WTC11 (cell line): ENCODE measurements around the gene HOXD13. TPM values are rescaled to one million over a fixed set of nuclear protein-coding genes. Genes with fewer than 3 reads are reported as not detected.

Source experiments
- ATAC-seq: fragments of 200-7000 bp; cut with Tn5 transposase; 2 replicates; pipeline ENCODE4 v1.10.0; 2021; ENCODE audit warnings: mild to moderate bottlenecking, moderate library complexity
- CTCF ChIA-PET: fragments of 300-600 bp; sonication (Branson Sonifier 250); formaldehyde crosslinking; loops from one replicate; lab custom pipeline; 2021; ENCODE audit warnings: antibody characterized with exemption; lab: Charles Lee
- POLR2A ChIA-PET: fragments of 350-600 bp; sonication (Branson Sonifier 250); formaldehyde crosslinking; loops from one replicate; lab custom pipeline; 2021; ENCODE audit warnings: antibody characterized with exemption; lab: Charles Lee
- DNase-seq: peaks from one replicate; pipeline ENCODE4 v3.0.0; 2021; ENCODE audit warnings: low spot score
- H3K27ac Mint-ChIP-seq: 2 replicates; pipeline ENCODE4 v1.8.0; 2021; ENCODE audit warnings: mixed read lengths
- H3K27me3 Mint-ChIP-seq: 2 replicates; pipeline ENCODE4 v1.8.0; 2021; ENCODE audit warnings: low read depth, mild to moderate bottlenecking, moderate library complexity, mixed read lengths
- H3K36me3 Mint-ChIP-seq: 2 replicates; pipeline ENCODE4 v1.8.0; 2021; ENCODE audit warnings: mixed read lengths
- H3K4me1 Mint-ChIP-seq: 2 replicates; pipeline ENCODE4 v1.8.0; 2022; ENCODE audit warnings: mixed read lengths
- H3K4me3 Mint-ChIP-seq: 2 replicates; pipeline ENCODE4 v1.8.0; 2021; ENCODE audit warnings: mild to moderate bottlenecking, moderate library complexity, mixed read lengths
- H3K9me3 Mint-ChIP-seq: 2 replicates; pipeline ENCODE4 v1.8.0; 2021; ENCODE audit warnings: mixed read lengths
- ATF1 ChIP-seq: sonication (generic); formaldehyde crosslinking; IDR thresholded peaks from 2 replicates; pipeline ENCODE4 v1.8.1; 2023; ENCODE audit warnings: mild to moderate bottlenecking, moderate library complexity, missing genetic modification reagents
- ESRRA ChIP-seq: sonication (generic); formaldehyde crosslinking; IDR thresholded peaks from 2 replicates; pipeline ENCODE4 v1.8.1; 2022; ENCODE audit warnings: mild to moderate bottlenecking, missing genetic modification reagents, borderline replicate concordance
- ETV6 ChIP-seq: sonication (generic); formaldehyde crosslinking; IDR thresholded peaks from 2 replicates; pipeline ENCODE4 v1.8.1; 2022; ENCODE audit warnings: mild to moderate bottlenecking, missing genetic modification reagents
- FOXJ3 ChIP-seq: sonication (generic); formaldehyde crosslinking; IDR thresholded peaks from 2 replicates; pipeline ENCODE4 v1.9.0; 2021; ENCODE audit warnings: missing genetic modification reagents, mild to moderate bottlenecking, borderline replicate concordance
- GABPB1 ChIP-seq: sonication (generic); formaldehyde crosslinking; IDR thresholded peaks from 2 replicates; pipeline ENCODE4 v1.8.1; 2023; ENCODE audit warnings: mild to moderate bottlenecking, missing genetic modification reagents
- GRHL2 ChIP-seq: fragments of 250-450 bp; sonication (Bioruptor Pico); IDR thresholded peaks from 2 replicates; pipeline ENCODE4 v1.8.0; 2022; ENCODE audit warnings: mild to moderate bottlenecking, moderate library complexity; ENCODE audit not compliant: insufficient replicate concordance, severe bottlenecking
- HMGA2 ChIP-seq: fragments of 250-450 bp; sonication (Bioruptor Pico); IDR thresholded peaks from 2 replicates; pipeline ENCODE4 v1.4.0; 2021; ENCODE audit warnings: mild to moderate bottlenecking, moderate library complexity
- IRF2 ChIP-seq: sonication (generic); formaldehyde crosslinking; IDR thresholded peaks from 2 replicates; pipeline ENCODE4 v1.8.0; 2022; ENCODE audit warnings: low read depth, missing genetic modification reagents, borderline replicate concordance
- NFATC4 ChIP-seq: fragments of 250-450 bp; sonication (Bioruptor Pico); IDR thresholded peaks from 2 replicates; pipeline ENCODE4 v1.9.0; 2021; ENCODE audit warnings: mild to moderate bottlenecking
- NR2C2 ChIP-seq: sonication (generic); formaldehyde crosslinking; IDR thresholded peaks from 2 replicates; pipeline ENCODE4 v1.8.0; 2022; ENCODE audit warnings: mild to moderate bottlenecking, missing genetic modification reagents
- RELA ChIP-seq: sonication (generic); formaldehyde crosslinking; IDR thresholded peaks from 2 replicates; pipeline ENCODE4 v1.8.1; 2022; ENCODE audit warnings: missing genetic modification reagents, mild to moderate bottlenecking, borderline replicate concordance
- SMAD4 ChIP-seq: sonication (generic); formaldehyde crosslinking; IDR thresholded peaks from 2 replicates; pipeline ENCODE4 v1.8.0; 2022; ENCODE audit warnings: mild to moderate bottlenecking, missing genetic modification reagents
- TCF7 ChIP-seq: sonication (generic); formaldehyde crosslinking; IDR thresholded peaks from 2 replicates; pipeline ENCODE4 v1.8.0; 2022; ENCODE audit warnings: mild to moderate bottlenecking, low read depth, missing genetic modification reagents, moderate library complexity
- ZNF219 ChIP-seq: sonication (generic); formaldehyde crosslinking; IDR thresholded peaks from 2 replicates; pipeline ENCODE4 v1.8.0; 2023; ENCODE audit warnings: missing genetic modification reagents, mild to moderate bottlenecking, borderline replicate concordance
- ZNF423 ChIP-seq: fragments of 250-450 bp; sonication (Bioruptor Pico); IDR thresholded peaks from 2 replicates; pipeline ENCODE4 v2.1.2; 2022; ENCODE audit warnings: mild to moderate bottlenecking, moderate library complexity
- ZNF671 ChIP-seq: fragments of 250-450 bp; sonication (Bioruptor Pico); IDR thresholded peaks from 2 replicates; pipeline ENCODE4 v1.8.0; 2021; ENCODE audit warnings: mild to moderate bottlenecking
- total RNA-seq: library from RNA; stranded (reverse); gene quantifications from 3 replicates; pipeline ENCODE4 v1.2.3, GENCODE V29; 2021
- TF ChIP-seq, protein P1 (sequence below): fragments of 250-450 bp; sonication (Bioruptor Pico); IDR thresholded peaks from 2 replicates; pipeline ENCODE4 v1.9.0; 2021; ENCODE audit warnings: moderate library complexity, mild to moderate bottlenecking, inconsistent platforms, borderline replicate concordance
- TF ChIP-seq, protein P2 (sequence below): sonication (generic); formaldehyde crosslinking; IDR thresholded peaks from 2 replicates; pipeline ENCODE4 v1.8.1; 2022; ENCODE audit warnings: missing genetic modification reagents, borderline replicate concordance
- TF ChIP-seq, protein P3 (sequence below): fragments of 250-450 bp; sonication (Bioruptor Pico); IDR thresholded peaks from 2 replicates; pipeline ENCODE4 v1.9.0; 2021; ENCODE audit warnings: mild to moderate bottlenecking
- TF ChIP-seq, protein P4 (sequence below): sonication (generic); formaldehyde crosslinking; IDR thresholded peaks from 2 replicates; pipeline ENCODE4 v1.8.1; 2022; ENCODE audit warnings: mild to moderate bottlenecking, missing genetic modification reagents, moderate library complexity, borderline replicate concordance
- TF ChIP-seq, protein P5 (sequence below): fragments of 250-450 bp; sonication (Bioruptor Pico); IDR thresholded peaks from 2 replicates; pipeline ENCODE4 v2.1.2; 2022; ENCODE audit warnings: mild to moderate bottlenecking, moderate library complexity

The HOXD13 gene
- total RNA-seq, 1 experiment from 2014 or later, result not detected

DNA sequence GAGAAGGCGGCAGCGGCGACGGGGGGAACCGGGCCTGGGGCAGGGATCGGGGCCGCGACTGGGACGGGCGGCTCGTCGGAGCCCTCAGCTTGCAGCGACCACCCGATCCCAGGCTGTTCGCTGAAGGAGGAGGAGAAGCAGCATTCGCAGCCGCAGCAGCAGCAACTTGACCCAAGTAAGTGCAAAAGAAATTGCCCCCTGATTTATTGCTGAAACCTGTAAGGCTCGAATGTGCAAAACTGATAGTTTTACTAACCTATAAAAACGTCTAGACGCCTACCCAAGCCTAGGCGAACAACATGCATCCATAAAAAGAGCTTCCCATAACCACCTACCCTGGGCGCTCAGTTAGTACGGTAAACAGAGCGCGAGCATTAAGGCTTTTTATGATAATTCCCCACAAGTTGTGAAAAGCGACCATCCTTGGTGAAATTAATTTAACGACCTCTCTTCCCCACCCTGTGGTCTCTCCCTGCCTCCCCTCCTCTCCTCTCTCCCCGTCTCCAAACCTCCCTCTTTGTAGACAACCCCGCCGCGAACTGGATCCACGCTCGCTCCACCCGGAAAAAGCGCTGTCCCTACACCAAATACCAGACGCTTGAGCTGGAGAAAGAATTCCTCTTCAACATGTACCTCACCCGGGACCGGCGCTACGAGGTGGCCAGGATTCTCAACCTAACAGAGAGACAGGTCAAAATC lies 31.0 kb downstream of the HOXD13 start (continued):
- no peak for TF ChIP-seq RELA (CRISPR knock-in tag)
- no peak for TF ChIP-seq IRF2 (CRISPR knock-in tag)
- TF ChIP-seq, protein P1, sequence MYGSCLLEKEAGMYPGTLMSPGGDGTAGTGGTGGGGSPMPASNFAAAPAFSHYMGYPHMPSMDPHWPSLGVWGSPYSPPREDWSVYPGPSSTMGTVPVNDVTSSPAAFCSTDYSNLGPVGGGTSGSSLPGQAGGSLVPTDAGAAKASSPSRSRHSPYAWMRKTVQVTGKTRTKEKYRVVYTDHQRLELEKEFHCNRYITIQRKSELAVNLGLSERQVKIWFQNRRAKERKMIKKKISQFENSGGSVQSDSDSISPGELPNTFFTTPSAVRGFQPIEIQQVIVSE (CRISPR knock-in tag), result no peak
- no peak for TF ChIP-seq GRHL2 (CRISPR knock-in tag)
- no peak for TF ChIP-seq ATF1 (CRISPR knock-in tag)
- TF ChIP-seq, protein P2, sequence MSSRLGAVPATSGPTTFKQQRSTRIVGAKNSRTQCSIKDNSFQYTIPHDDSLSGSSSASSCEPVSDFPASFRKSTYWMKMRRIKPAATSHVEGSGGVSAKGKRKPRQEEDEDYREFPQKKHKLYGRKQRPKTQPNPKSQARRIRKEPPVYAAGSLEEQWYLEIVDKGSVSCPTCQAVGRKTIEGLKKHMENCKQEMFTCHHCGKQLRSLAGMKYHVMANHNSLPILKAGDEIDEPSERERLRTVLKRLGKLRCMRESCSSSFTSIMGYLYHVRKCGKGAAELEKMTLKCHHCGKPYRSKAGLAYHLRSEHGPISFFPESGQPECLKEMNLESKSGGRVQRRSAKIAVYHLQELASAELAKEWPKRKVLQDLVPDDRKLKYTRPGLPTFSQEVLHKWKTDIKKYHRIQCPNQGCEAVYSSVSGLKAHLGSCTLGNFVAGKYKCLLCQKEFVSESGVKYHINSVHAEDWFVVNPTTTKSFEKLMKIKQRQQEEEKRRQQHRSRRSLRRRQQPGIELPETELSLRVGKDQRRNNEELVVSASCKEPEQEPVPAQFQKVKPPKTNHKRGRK (CRISPR knock-in tag), result no peak
- no peak for TF ChIP-seq ZNF219
- TF ChIP-seq GABPB1 (CRISPR knock-in tag), result no peak

DNA sequence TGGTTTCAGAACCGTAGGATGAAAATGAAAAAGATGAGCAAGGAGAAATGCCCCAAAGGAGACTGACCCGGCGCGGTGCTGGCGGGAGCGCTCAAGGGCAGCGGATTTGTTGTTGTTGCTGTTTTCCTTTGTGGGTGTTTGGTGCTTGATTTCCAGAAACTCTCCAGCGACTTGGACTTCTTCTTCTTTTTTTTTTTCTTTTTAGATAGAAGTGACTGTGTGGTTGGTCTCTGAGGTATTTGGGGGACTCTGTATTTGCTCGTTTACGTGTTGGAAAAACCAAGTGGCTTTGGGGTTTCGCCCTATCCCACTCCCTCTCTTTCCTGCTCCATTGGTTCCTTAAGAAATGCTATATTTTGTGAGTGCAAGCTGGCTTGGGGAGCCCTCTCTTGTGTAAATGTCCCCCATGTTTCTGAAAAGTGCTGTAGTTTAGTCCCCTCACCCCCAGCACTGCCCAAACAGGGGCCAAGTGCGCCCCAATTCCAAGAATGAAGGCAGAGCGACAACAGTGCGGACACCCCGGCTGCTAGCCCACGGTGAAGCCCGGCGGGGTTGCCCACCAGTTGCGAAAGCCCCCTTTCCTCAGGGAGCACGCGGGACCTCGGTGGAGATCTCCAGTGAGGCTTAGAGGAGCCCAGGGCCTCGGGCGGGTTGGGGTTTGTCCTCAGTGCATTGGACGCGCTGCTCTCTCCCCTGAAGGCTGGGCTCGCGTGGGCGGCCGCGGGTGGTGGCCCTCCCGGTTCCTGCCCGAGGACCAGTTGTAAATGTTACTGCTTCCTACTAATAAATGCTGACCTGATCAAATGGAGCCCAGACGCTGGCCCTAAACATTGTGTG lies 31.8 kb downstream of the HOXD13 start:
- CTCF ChIA-PET, result no interaction called here
- Mint-ChIP-seq H3K9me3 (no peaks in the 10 kb centered on the region), H3K4me1 (peaks cover 21% of the 10 kb centered on the region), H3K27ac (no peak overlapping the region), H3K36me3 (peaks cover 2% of the 10 kb centered on the region; the same call in 1 of the 2 replicates), H3K4me3 (peak overlapping the region; percentile 38; the same call in 1 of the 2 replicates), H3K27me3 (peaks cover 100% of the 10 kb centered on the region)
- POLR2A ChIA-PET, result no interaction called here
- TF ChIP-seq NFATC4 (CRISPR knock-in tag), result no peak
- TF ChIP-seq ETV6 (CRISPR knock-in tag), result no peak
- DNase-seq (no peak), ATAC-seq (no peak)

DNA sequence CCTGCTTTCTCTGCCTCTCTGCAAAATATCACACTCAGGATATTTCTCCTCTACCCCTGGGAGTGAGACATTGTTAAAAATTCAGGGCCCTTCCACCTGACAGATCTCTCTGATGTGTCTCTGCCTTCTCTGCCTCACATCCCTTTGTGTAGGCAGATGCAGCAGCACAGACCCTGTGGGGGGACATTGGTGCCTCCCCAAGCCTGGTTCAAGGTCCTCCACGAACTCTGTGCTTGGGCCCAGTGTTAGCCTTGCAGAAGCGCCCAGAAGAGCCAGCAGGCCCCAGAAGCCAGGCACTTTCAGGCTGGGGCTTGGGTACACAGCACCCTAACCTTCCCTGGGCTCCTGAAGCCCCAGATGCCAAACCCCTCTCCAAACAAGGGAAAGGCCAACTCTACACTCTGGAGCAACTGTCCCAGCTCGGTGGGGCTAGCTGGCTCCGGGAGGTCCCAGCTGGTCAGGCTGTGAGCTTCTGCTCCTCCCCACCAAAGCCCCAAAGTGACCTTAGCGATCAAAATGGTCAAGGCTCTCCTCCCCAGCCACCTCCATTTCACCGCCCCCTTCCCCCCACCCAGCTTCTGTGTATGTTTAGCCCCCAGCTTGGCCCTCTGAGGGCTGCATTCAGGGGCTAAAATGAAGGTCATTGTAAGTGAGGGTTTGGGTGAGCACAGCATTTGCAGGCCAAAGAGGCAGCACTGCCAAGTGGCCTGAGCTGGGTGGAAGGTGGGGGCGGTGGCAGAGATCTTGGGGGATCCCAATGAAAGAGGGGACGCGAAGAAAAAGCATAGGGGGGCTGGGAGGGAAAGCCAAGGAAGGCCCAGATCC lies 32.6 kb downstream of the HOXD13 start:
- ChIA-PET CTCF (interaction anchor here (0.6 to 2.1 kb wide), 4 partner anchors 15 to 522 kb away, joined by 3 to 14 read pairs (median 4); no protein-coding TSS in a partner anchor), POLR2A (interaction anchor here (0.7 kb wide), 1 partner anchor 512 kb away, joined by 6 read pairs; no protein-coding TSS in a partner anchor)
- ATAC-seq (no peak), DNase-seq (no peak)
- Mint-ChIP-seq H3K9me3 (no peaks in the 10 kb centered on the region), H3K4me3 (no peak overlapping the region), H3K4me1 (peaks cover 21% of the 10 kb centered on the region), H3K36me3 (peaks cover 2% of the 10 kb centered on the region; the same call in 1 of the 2 replicates), H3K27me3 (peaks cover 98% of the 10 kb centered on the region), H3K27ac (no peak overlapping the region)
- TF ChIP-seq ZNF423 (CRISPR knock-in tag), result no peak
- TF ChIP-seq HMGA2 (CRISPR knock-in tag), result no peak
- TF ChIP-seq, protein P3, sequence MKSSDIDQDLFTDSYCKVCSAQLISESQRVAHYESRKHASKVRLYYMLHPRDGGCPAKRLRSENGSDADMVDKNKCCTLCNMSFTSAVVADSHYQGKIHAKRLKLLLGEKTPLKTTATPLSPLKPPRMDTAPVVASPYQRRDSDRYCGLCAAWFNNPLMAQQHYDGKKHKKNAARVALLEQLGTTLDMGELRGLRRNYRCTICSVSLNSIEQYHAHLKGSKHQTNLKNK (CRISPR knock-in tag), result no peak
- no peak for TF ChIP-seq ZNF671
- TF ChIP-seq, protein P4, sequence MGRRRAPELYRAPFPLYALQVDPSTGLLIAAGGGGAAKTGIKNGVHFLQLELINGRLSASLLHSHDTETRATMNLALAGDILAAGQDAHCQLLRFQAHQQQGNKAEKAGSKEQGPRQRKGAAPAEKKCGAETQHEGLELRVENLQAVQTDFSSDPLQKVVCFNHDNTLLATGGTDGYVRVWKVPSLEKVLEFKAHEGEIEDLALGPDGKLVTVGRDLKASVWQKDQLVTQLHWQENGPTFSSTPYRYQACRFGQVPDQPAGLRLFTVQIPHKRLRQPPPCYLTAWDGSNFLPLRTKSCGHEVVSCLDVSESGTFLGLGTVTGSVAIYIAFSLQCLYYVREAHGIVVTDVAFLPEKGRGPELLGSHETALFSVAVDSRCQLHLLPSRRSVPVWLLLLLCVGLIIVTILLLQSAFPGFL, result no peak
- TF ChIP-seq FOXJ3 (CRISPR knock-in tag), result no peak
- TF ChIP-seq SMAD4 (CRISPR knock-in tag), result no peak
- TF ChIP-seq, protein P5, sequence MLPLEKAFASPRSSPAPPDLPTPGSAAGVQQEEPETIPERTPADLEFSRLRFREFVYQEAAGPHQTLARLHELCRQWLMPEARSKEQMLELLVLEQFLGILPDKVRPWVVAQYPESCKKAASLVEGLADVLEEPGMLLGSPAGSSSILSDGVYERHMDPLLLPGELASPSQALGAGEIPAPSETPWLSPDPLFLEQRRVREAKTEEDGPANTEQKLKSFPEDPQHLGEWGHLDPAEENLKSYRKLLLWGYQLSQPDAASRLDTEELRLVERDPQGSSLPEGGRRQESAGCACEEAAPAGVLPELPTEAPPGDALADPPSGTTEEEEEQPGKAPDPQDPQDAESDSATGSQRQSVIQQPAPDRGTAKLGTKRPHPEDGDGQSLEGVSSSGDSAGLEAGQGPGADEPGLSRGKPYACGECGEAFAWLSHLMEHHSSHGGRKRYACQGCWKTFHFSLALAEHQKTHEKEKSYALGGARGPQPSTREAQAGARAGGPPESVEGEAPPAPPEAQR (CRISPR knock-in tag), result no peak
- TF ChIP-seq NR2C2 (CRISPR knock-in tag), result no peak
- no peak for TF ChIP-seq ESRRA
- TF ChIP-seq, protein P2 (CRISPR knock-in tag), result no peak
- TF ChIP-seq GABPB1 (CRISPR knock-in tag), result no peak
- no peak for TF ChIP-seq TCF7
